ENCODE data around the gene RPTOR. TPM values are rescaled to one million over a fixed set of nuclear protein-coding genes. Genes with fewer than 3 reads are reported as not detected.
A peak's percentile ranks its signal among the peaks of the same experiment; 100 is the strongest.

RPTOR gene
- total and polyA plus RNA-seq, 2 experiments from 2014 or later: 6.6 to 16.1 TPM

- no peak overlapping the region for H3K27ac ChIP-seq
- H4K20me1 ChIP-seq (ENCODE audit: insufficient read depth): no peaks in the 10 kb centered on the region
- H3K36me3 ChIP-seq (ENCODE audit: low read depth): 0 out of 2 replicates have a peak, but pooled peaks cover 5% of the 10 kb centered on the region
- H2AFZ ChIP-seq: no peak overlapping the region
- no peaks in the 10 kb centered on the region for H3K27me3 ChIP-seq (replicated peaks; ENCODE audit: insufficient read depth)
- in situ Hi-C loops (cut with MboI): no loop called here
- no peaks in the 10 kb centered on the region for H3K79me2 ChIP-seq (ENCODE audit: insufficient read depth)
- H3K9me3 ChIP-seq (ENCODE audit: low read depth): no peaks in the 10 kb centered on the region
- no peak for TF ChIP-seq EZH2phosphoT487 (IDR thresholded peaks at IDR 0.05; ENCODE audit: insufficient read depth, low read depth)
- TF ChIP-seq EZH2 (IDR thresholded peaks at IDR 0.05; ENCODE audit: insufficient read depth, poor library complexity, severe bottlenecking): no peak
- H3K4me2 ChIP-seq (ENCODE audit: unreplicated experiment): no peak overlapping the region
- H3K9me2 ChIP-seq (ENCODE audit: insufficient read depth): no peaks in the 10 kb centered on the region
- H3K9ac ChIP-seq: no peak overlapping the region
- H3K4me1 ChIP-seq (ENCODE audit: insufficient read depth): peaks cover 11% of the 10 kb centered on the region
- peaks cover 6% of the 10 kb centered on the region; the same call in 1 of the 2 replicates for H3F3A ChIP-seq (ENCODE audit: insufficient read depth)
- no peak for DNase-seq
- 89 to 92% methylated on average over 21 of the region's 21 CpGs for WGBS, 2 experiments (ENCODE audit: low coverage in 1 of 2, low lambda C conversion rate in 2 of 2, missing lambda C conversion rate in 2 of 2)
- H3K4me3 ChIP-seq: no peak overlapping the region
Observed at GRCh38 chr17:80738987-80739730, 194.5 kb downstream of the RPTOR start.

- Histone ChIP-seq H3K79me2 (ENCODE audit: insufficient read depth) (no peaks in the 10 kb centered on the region), H3K9me2 (ENCODE audit: insufficient read depth) (no peaks in the 10 kb centered on the region), H3K36me3 (ENCODE audit: low read depth) (0 out of 2 replicates have a peak, but pooled peaks cover 5% of the 10 kb centered on the region), H3K9ac (no peak overlapping the region), H2AFZ (no peak overlapping the region), H3K4me3 (no peak overlapping the region), H3K27me3 (replicated peaks; ENCODE audit: insufficient read depth) (no peaks in the 10 kb centered on the region), H3K4me1 (ENCODE audit: insufficient read depth) (peaks cover 11% of the 10 kb centered on the region), H3K4me2 (ENCODE audit: unreplicated experiment) (no peak overlapping the region), H3K27ac (no peak overlapping the region), H3F3A (ENCODE audit: insufficient read depth) (peaks cover 6% of the 10 kb centered on the region; the same call in 1 of the 2 replicates), H4K20me1 (ENCODE audit: insufficient read depth) (no peaks in the 10 kb centered on the region), H3K9me3 (ENCODE audit: low read depth) (no peaks in the 10 kb centered on the region)
- WGBS, 2 experiments (ENCODE audit: low coverage in 1 of 2, low lambda C conversion rate in 2 of 2, missing lambda C conversion rate in 2 of 2): 54 to 56% methylated on average over 3 of the region's 3 CpGs
- no peak for DNase-seq
- in situ Hi-C loops (cut with MboI): no loop called here
- TF ChIP-seq EZH2 (IDR thresholded peaks at IDR 0.05; ENCODE audit: insufficient read depth, poor library complexity, severe bottlenecking) (no peak), EZH2phosphoT487 (IDR thresholded peaks at IDR 0.05; ENCODE audit: insufficient read depth, low read depth) (no peak)
Observed at GRCh38 chr17:80740141-80740540, 195.5 kb downstream of the RPTOR start.

GRCh38 chr17:80742091-80742490 is 197.5 kb downstream of the RPTOR start:
- Histone ChIP-seq H3K4me1 (ENCODE audit: insufficient read depth) (peaks cover 11% of the 10 kb centered on the region), H3K36me3 (ENCODE audit: low read depth) (0 out of 2 replicates have a peak, but pooled peaks cover 5% of the 10 kb centered on the region), H3K27me3 (replicated peaks; ENCODE audit: insufficient read depth) (no peaks in the 10 kb centered on the region), H3K9me2 (ENCODE audit: insufficient read depth) (no peaks in the 10 kb centered on the region), H3K27ac (no peak overlapping the region), H3K4me3 (no peak overlapping the region), H3K9ac (no peak overlapping the region), H4K20me1 (ENCODE audit: insufficient read depth) (no peaks in the 10 kb centered on the region), H3F3A (ENCODE audit: insufficient read depth) (peaks cover 6% of the 10 kb centered on the region; the same call in 1 of the 2 replicates), H3K79me2 (ENCODE audit: insufficient read depth) (no peaks in the 10 kb centered on the region), H2AFZ (no peak overlapping the region), H3K9me3 (ENCODE audit: low read depth) (no peaks in the 10 kb centered on the region), H3K4me2 (ENCODE audit: unreplicated experiment) (no peak overlapping the region)
- in situ Hi-C loops (cut with MboI): no loop called here
- TF ChIP-seq EZH2 (IDR thresholded peaks at IDR 0.05; ENCODE audit: insufficient read depth, poor library complexity, severe bottlenecking): no peak
- no peak for TF ChIP-seq EZH2phosphoT487 (IDR thresholded peaks at IDR 0.05; ENCODE audit: insufficient read depth, low read depth)
- 85 to 86% methylated on average over 8 of the region's 8 CpGs for WGBS, 2 experiments (ENCODE audit: low coverage in 1 of 2, low lambda C conversion rate in 2 of 2, missing lambda C conversion rate in 2 of 2)
- DNase-seq: no peak

GRCh38 chr17:80742581-80743180 is 198.0 kb downstream of the RPTOR start:
- peak overlapping the region; percentile 39 for H3K4me2 ChIP-seq (ENCODE audit: unreplicated experiment)
- no peak for TF ChIP-seq EZH2phosphoT487 (IDR thresholded peaks at IDR 0.05; ENCODE audit: insufficient read depth, low read depth)
- no peak for TF ChIP-seq EZH2 (IDR thresholded peaks at IDR 0.05; ENCODE audit: insufficient read depth, poor library complexity, severe bottlenecking)
- no peak overlapping the region for H2AFZ ChIP-seq
- DNase-seq: no peak
- no peak overlapping the region for H3K4me3 ChIP-seq
- in situ Hi-C loops (cut with MboI): no loop called here
- peaks cover 6% of the 10 kb centered on the region; the same call in 1 of the 2 replicates for H3F3A ChIP-seq (ENCODE audit: insufficient read depth)
- no peak overlapping the region for H3K27ac ChIP-seq
- H3K36me3 ChIP-seq (ENCODE audit: low read depth): 0 out of 2 replicates have a peak, but pooled peaks cover 5% of the 10 kb centered on the region
- H4K20me1 ChIP-seq (ENCODE audit: insufficient read depth): no peaks in the 10 kb centered on the region
- H3K9me2 ChIP-seq (ENCODE audit: insufficient read depth): no peaks in the 10 kb centered on the region
- 51 to 53% methylated on average over 7 of the region's 7 CpGs for WGBS, 2 experiments (ENCODE audit: low coverage in 1 of 2, low lambda C conversion rate in 2 of 2, missing lambda C conversion rate in 2 of 2)
- H3K79me2 ChIP-seq (ENCODE audit: insufficient read depth): no peaks in the 10 kb centered on the region
- H3K9ac ChIP-seq: no peak overlapping the region
- H3K9me3 ChIP-seq (ENCODE audit: low read depth): no peaks in the 10 kb centered on the region
- H3K4me1 ChIP-seq (ENCODE audit: insufficient read depth): peaks cover 11% of the 10 kb centered on the region
- no peaks in the 10 kb centered on the region for H3K27me3 ChIP-seq (replicated peaks; ENCODE audit: insufficient read depth)
